Esophagus squamous epithelium (tissue), 4 donors: ENCODE results near the gene GNG13.

Experiments used
- POLR2A ChIP-seq, 4 donors: fragments of 450-650 bp; IDR thresholded peaks; one replicate each; pipeline ENCODE4 v1.6.1; 2017; ENCODE audit warnings: antibody characterized with exemption in 4 of 4, mild to moderate bottlenecking in 4 of 4, moderate library complexity in 3 of 4
- TF ChIP-seq, protein P1 (sequence below), 6 experiments: fragments of 450-650 bp in 4 of 6; fragments of 200-600 bp in 2 of 6; sonication (generic) in 2 of 6; IDR thresholded peaks; one replicate each; pipeline ENCODE4 v1.5.1; 2016 to 2019; ENCODE audit warnings: antibody characterized with exemption in 6 of 6, mild to moderate bottlenecking in 4 of 6, moderate library complexity in 4 of 6

GRCh38 chr16:843771-844170, 43.2 kb upstream of the GNG13 start:
- TF ChIP-seq, protein P1, sequence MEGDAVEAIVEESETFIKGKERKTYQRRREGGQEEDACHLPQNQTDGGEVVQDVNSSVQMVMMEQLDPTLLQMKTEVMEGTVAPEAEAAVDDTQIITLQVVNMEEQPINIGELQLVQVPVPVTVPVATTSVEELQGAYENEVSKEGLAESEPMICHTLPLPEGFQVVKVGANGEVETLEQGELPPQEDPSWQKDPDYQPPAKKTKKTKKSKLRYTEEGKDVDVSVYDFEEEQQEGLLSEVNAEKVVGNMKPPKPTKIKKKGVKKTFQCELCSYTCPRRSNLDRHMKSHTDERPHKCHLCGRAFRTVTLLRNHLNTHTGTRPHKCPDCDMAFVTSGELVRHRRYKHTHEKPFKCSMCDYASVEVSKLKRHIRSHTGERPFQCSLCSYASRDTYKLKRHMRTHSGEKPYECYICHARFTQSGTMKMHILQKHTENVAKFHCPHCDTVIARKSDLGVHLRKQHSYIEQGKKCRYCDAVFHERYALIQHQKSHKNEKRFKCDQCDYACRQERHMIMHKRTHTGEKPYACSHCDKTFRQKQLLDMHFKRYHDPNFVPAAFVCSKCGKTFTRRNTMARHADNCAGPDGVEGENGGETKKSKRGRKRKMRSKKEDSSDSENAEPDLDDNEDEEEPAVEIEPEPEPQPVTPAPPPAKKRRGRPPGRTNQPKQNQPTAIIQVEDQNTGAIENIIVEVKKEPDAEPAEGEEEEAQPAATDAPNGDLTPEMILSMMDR (IDR thresholded peaks at IDR 0.05): no peak
- TF ChIP-seq POLR2A (IDR thresholded peaks at IDR 0.05): no peak
